ENCODE data around the gene IGSF23. TPM values are rescaled to one million over a fixed set of nuclear protein-coding genes. Genes with fewer than 3 reads are reported as not detected.

IGSF23 gene
- total and polyA plus RNA-seq, 2 donors (not counting 1 experiment from before 2014, with no cell fraction given) = not detected

DNA sequence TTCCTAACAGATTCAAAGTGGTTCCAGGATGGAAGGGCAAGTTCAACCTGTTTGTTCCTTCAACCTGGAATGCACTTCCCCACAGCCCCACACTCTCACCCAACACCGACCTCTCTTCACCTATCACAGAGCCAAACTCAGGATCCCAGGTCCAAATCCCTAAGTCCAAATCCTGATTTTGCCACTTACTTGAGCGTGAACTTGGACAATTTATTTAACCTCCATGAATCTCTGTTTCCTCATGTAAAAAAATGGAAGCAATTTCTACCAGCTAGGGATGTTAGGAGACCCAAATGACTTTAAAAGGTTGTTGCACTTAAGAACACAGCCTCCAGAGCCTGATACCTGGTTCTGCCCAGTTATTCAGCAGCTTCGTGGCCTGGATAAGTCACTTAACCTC is 5.4 kb upstream of the IGSF23 start:
- Histone ChIP-seq H4K20me1 (ENCODE audit: control insufficient read depth, insufficient read depth, low read length, poor library complexity, severe bottlenecking) (no peaks in the 10 kb centered on the region), H3K9ac (ENCODE audit: low read length) (no peak overlapping the region), H3K4me1 (ENCODE audit: control insufficient read depth in 2 of 2, insufficient read depth in 2 of 2, low read length in 2 of 2) (peaks cover 5% of the 10 kb centered on the region in 2 donors), H3K4me3 (ENCODE audit: control extremely low read depth in 1 of 5, extremely low read depth in 1 of 5, insufficient read depth in 1 of 5, low read depth in 2 of 5, low read length in 4 of 5) (no peak overlapping the region), H3K36me3 (replicated peaks in 1 of 2; ENCODE audit: control extremely low read depth in 1 of 2, control insufficient read depth in 1 of 2, extremely low read depth in 1 of 2, insufficient read depth in 2 of 2, low read length in 1 of 2) (no peaks in the 10 kb centered on the region), H3K27ac (ENCODE audit: low read length in 2 of 2) (no peak overlapping the region), H3K27me3 (replicated peaks in 1 of 4; ENCODE audit: control extremely low read depth in 1 of 4, control insufficient read depth in 3 of 4, insufficient read depth in 4 of 4, low read length in 3 of 4) (peaks cover 0 to 6% (median 0%) of the 10 kb centered on the region in 4 experiments), H3K9me3 (ENCODE audit: control extremely low read depth in 1 of 3, control insufficient read depth in 2 of 3, insufficient read depth in 1 of 3, low read length in 2 of 3) (peaks cover 0 to 5% (median 0%) of the 10 kb centered on the region in 3 donors), H3K4me2 (replicated peaks; ENCODE audit: low read depth, low read length, poor library complexity, severe bottlenecking) (no peak overlapping the region), H2AFZ (ENCODE audit: insufficient read depth, low read depth, low read length, poor library complexity, severe bottlenecking) (no peak overlapping the region), H3K79me2 (ENCODE audit: control insufficient read depth, insufficient read depth, low read length) (no peaks in the 10 kb centered on the region)
- Mint-ChIP-seq H3K27me3 (peaks cover 8% of the 10 kb centered on the region), H3K27ac (no peak overlapping the region), H3K4me1 (peaks cover 5% of the 10 kb centered on the region), H3K9me3 (ENCODE audit: insufficient read depth) (no peaks in the 10 kb centered on the region), H3K4me3 (no peak overlapping the region)
- CTCF ChIA-PET = no interaction called here
- POLR2A ChIA-PET = no interaction called here
- TF ChIP-seq, protein P1, sequence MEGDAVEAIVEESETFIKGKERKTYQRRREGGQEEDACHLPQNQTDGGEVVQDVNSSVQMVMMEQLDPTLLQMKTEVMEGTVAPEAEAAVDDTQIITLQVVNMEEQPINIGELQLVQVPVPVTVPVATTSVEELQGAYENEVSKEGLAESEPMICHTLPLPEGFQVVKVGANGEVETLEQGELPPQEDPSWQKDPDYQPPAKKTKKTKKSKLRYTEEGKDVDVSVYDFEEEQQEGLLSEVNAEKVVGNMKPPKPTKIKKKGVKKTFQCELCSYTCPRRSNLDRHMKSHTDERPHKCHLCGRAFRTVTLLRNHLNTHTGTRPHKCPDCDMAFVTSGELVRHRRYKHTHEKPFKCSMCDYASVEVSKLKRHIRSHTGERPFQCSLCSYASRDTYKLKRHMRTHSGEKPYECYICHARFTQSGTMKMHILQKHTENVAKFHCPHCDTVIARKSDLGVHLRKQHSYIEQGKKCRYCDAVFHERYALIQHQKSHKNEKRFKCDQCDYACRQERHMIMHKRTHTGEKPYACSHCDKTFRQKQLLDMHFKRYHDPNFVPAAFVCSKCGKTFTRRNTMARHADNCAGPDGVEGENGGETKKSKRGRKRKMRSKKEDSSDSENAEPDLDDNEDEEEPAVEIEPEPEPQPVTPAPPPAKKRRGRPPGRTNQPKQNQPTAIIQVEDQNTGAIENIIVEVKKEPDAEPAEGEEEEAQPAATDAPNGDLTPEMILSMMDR (IDR thresholded peaks at IDR 0.05) = no peak
- TF ChIP-seq EZH2 (IDR thresholded peaks at IDR 0.05; ENCODE audit: borderline replicate concordance, insufficient read depth, low read depth, low read length, poor library complexity, severe bottlenecking) = no peak
- no peak for DNase-seq
- intact Hi-C loops (cut with micrococcal nuclease) = no loop called here
- WGBS (ENCODE audit: insufficient coverage) = 92% methylated on average over 1 of the region's 3 CpGs
- no peak for ATAC-seq (ENCODE audit: low read depth)

DNA sequence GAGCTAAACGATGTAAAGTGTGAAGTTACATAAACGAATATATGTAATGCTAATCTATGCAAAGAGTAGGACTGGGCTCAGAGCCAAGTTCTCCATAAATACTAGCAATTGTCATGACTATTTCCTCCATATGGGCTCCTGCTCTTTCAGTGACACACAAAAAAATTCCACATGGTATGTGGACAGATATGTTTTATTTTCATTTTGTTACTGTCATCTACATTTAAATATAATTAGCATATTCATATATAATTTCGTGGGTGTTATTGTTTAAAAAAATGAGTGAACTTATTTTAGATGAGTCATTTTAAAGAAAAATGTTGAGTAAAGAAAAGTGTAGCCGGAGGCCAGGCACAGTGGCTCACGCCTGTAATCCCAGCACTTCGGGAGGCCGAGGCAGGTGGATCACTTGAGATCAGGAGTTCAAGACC is 5.0 kb upstream of the IGSF23 start:
- CTCF ChIA-PET = no interaction called here
- Mint-ChIP-seq H3K9me3 (ENCODE audit: insufficient read depth) (no peaks in the 10 kb centered on the region), H3K27ac (no peak overlapping the region), H3K27me3 (peaks cover 10% of the 10 kb centered on the region), H3K4me3 (no peak overlapping the region), H3K4me1 (peaks cover 5% of the 10 kb centered on the region)
- peaks cover 5% of the 10 kb centered on the region in 2 donors for H3K4me1 ChIP-seq (ENCODE audit: control insufficient read depth in 2 of 2, insufficient read depth in 2 of 2, low read length in 2 of 2)
- H3K27me3 ChIP-seq (replicated peaks in 1 of 4; ENCODE audit: control extremely low read depth in 1 of 4, control insufficient read depth in 3 of 4, insufficient read depth in 4 of 4, low read length in 3 of 4) = peaks cover 0 to 8% (median 0%) of the 10 kb centered on the region in 4 experiments
- no peak for TF ChIP-seq EZH2 (IDR thresholded peaks at IDR 0.05; ENCODE audit: borderline replicate concordance, insufficient read depth, low read depth, low read length, poor library complexity, severe bottlenecking)
- TF ChIP-seq, protein P1 (IDR thresholded peaks at IDR 0.05) = no peak
- DNase-seq (no peak), ATAC-seq (ENCODE audit: low read depth) (no peak)
- WGBS (ENCODE audit: insufficient coverage) = 100% methylated on average over 3 of the region's 7 CpGs
- no peaks in the 10 kb centered on the region for H3K79me2 ChIP-seq (ENCODE audit: control insufficient read depth, insufficient read depth, low read length)
- no peaks in the 10 kb centered on the region for H3K36me3 ChIP-seq (replicated peaks in 1 of 2; ENCODE audit: control extremely low read depth in 1 of 2, control insufficient read depth in 1 of 2, extremely low read depth in 1 of 2, insufficient read depth in 2 of 2, low read length in 1 of 2)
- no peak overlapping the region for H3K9ac ChIP-seq (ENCODE audit: low read length)
- POLR2A ChIA-PET = no interaction called here
- H4K20me1 ChIP-seq (ENCODE audit: control insufficient read depth, insufficient read depth, low read length, poor library complexity, severe bottlenecking) = no peaks in the 10 kb centered on the region
- H3K27ac ChIP-seq (ENCODE audit: low read length in 2 of 2) = no peak overlapping the region
- no peak overlapping the region for H3K4me2 ChIP-seq (replicated peaks; ENCODE audit: low read depth, low read length, poor library complexity, severe bottlenecking)
- no peak overlapping the region for H3K4me3 ChIP-seq (ENCODE audit: control extremely low read depth in 1 of 5, extremely low read depth in 1 of 5, insufficient read depth in 1 of 5, low read depth in 2 of 5, low read length in 4 of 5)
- no peak overlapping the region for H2AFZ ChIP-seq (ENCODE audit: insufficient read depth, low read depth, low read length, poor library complexity, severe bottlenecking)
- peaks cover 0 to 5% (median 0%) of the 10 kb centered on the region in 3 donors for H3K9me3 ChIP-seq (ENCODE audit: control extremely low read depth in 1 of 3, control insufficient read depth in 2 of 3, insufficient read depth in 1 of 3, low read length in 2 of 3)
- intact Hi-C loops (cut with micrococcal nuclease) = no loop called here

All from B cell (primary cell).